ENCODE data around the gene PPP1R13B. TPM values are rescaled to one million over a fixed set of nuclear protein-coding genes. Genes with fewer than 3 reads are reported as not detected.
"Not testable (repeated sequence)": the region's sequence is repeated elsewhere in the genome, so short reads cannot be mapped to it uniquely, and the experiment has no call there.

The PPP1R13B gene
- total RNA-seq, 2 experiments from 2014 or later = 17.0 to 17.7 TPM

- Mint-ChIP-seq H3K36me3 (no peaks in the 10 kb centered on the region), H3K27ac (no peak overlapping the region), H3K9me3 (no peaks in the 10 kb centered on the region), H3K4me3 (no peak overlapping the region), H3K4me1 (peaks cover 2% of the 10 kb centered on the region), H3K27me3 (no peaks in the 10 kb centered on the region)
- POLR2A ChIA-PET = no interaction called here
- no peak for ATAC-seq (ENCODE audit: low read depth)
- DNase-seq = no peak
Measured at GRCh38 chr14:103801459-103801858, 45.9 kb downstream of the PPP1R13B start.

- POLR2A ChIA-PET; H3K9me3 Mint-ChIP-seq; DNase-seq; H3K27ac Mint-ChIP-seq; H3K27me3 Mint-ChIP-seq; ATAC-seq (ENCODE audit: low read depth); H3K4me3 Mint-ChIP-seq; H3K36me3 Mint-ChIP-seq; H3K4me1 Mint-ChIP-seq: not testable (repeated sequence)
Measured at GRCh38 chr14:103793192-103793591, 54.2 kb downstream of the PPP1R13B start.

DNA sequence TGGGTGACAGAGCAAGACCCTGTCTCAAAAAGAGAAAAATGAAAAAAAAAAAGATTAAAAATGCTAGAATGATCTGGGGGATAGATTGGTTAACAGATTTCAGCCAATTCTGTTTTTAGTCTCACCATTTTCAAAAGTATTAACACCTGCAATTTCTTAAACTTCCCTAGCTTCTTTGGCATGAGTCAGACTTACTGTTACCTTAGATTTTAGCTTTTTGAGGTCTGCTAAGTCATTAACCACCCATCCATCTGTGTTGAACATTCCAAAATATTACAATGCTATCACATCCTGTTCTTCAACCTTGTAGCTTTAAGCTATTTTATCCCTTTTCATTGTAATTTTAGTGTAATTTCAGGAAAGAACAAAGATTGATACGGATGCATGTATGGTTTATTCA lies 59.3 kb downstream of the PPP1R13B start:
- no peak for DNase-seq
- Mint-ChIP-seq H3K27me3 (no peaks in the 10 kb centered on the region), H3K9me3 (no peaks in the 10 kb centered on the region), H3K4me3 (no peak overlapping the region), H3K27ac (no peak overlapping the region), H3K36me3 (no peaks in the 10 kb centered on the region), H3K4me1 (no peaks in the 10 kb centered on the region)
- no peak for ATAC-seq (ENCODE audit: low read depth)
- POLR2A ChIA-PET = no interaction called here

DNA sequence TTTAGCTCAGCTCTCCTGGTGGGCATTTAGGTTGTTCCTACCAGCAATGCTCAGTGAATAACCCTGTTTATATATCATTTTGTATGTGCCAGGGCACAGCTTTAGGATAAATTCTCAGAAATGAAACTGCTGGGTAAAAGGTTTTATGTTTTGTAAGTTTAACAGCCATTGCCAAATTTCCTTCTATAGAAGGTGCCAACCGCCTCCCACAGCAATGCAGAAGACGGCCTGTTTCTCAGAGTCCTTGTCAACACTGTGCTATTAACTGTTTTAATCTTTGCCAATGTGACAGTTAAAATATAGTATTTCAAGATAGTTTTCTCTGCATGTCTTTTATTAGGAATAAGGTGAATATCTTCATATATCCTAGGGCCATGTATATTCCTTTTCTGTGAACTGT lies 65.0 kb downstream of the PPP1R13B start:
- no peaks in the 10 kb centered on the region for H3K27me3 Mint-ChIP-seq
- H3K27ac Mint-ChIP-seq = no peak overlapping the region
- H3K36me3 Mint-ChIP-seq = peaks cover 3% of the 10 kb centered on the region
- POLR2A ChIA-PET = no interaction called here
- no peaks in the 10 kb centered on the region for H3K4me1 Mint-ChIP-seq
- no peak overlapping the region for H3K4me3 Mint-ChIP-seq
- no peaks in the 10 kb centered on the region for H3K9me3 Mint-ChIP-seq
- no peak for DNase-seq
- no peak for ATAC-seq (ENCODE audit: low read depth)

DNA sequence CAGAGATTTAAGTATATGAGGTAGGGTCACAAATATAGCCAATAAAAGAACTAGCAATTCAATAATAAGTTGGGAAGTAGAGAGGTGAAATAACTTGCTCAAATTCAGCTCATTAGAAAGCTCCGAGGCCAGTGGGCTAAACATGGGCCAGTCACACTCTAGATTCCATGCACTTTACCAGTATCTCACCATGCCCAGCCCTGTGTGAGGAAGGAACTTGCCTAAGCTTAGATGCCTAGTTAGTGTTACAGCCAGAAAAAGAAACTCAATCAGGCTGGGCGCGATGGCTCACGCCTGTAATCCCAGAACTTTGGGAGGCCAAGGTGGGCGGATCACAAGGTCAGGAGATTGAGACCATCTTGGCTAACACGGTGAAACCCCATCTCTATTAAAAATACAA lies 71.1 kb downstream of the PPP1R13B start:
- POLR2A ChIA-PET; DNase-seq; H3K4me1 Mint-ChIP-seq; H3K4me3 Mint-ChIP-seq; H3K27ac Mint-ChIP-seq; ATAC-seq (ENCODE audit: low read depth); H3K27me3 Mint-ChIP-seq; H3K36me3 Mint-ChIP-seq; H3K9me3 Mint-ChIP-seq: not testable (repeated sequence)

DNA sequence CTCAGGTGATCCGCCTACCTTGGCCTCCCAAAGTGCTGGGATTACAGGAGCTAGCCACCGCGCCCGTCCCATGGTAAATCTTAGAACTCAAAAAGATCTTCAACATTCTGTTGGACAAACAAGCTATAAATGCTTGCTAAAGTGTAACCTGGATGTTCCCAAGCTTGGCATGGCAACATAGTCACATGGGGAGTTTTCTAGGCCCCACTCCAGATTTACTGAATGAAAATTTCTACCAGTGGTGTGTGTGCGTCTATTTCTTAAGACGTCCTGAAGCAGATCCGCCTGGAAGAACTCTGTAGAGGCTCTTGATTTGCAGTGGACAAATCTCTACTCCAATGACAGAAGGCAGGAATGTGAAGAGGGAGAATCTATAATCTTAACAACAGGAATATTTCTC lies 71.9 kb downstream of the PPP1R13B start:
- no peaks in the 10 kb centered on the region for H3K27me3 Mint-ChIP-seq
- DNase-seq = no peak
- H3K4me3 Mint-ChIP-seq = no peak overlapping the region
- no peak overlapping the region for H3K27ac Mint-ChIP-seq
- peaks cover 2% of the 10 kb centered on the region for H3K9me3 Mint-ChIP-seq
- POLR2A ChIA-PET = no interaction called here
- H3K4me1 Mint-ChIP-seq = no peaks in the 10 kb centered on the region
- ATAC-seq (ENCODE audit: low read depth) = no peak
- peaks cover 9% of the 10 kb centered on the region for H3K36me3 Mint-ChIP-seq

DNA sequence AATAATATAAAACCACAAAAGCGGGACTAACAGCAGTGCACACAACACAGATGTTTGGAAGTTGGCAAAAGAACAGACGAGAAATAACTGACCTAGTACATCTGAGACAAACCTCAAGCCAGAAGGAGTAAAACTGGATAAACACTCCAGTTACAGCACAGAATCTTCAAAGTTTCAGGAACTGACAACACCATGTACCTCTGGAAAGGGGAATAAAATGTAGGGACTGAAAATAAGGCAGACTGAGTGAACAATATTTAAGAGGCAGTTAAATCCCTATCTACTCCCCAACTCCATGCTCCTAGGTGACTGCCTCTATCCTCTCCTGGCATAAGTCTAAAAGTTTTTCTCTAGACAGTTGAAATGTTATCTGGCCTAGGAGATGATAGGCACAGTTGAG lies 73.9 kb downstream of the PPP1R13B start:
- H3K36me3 Mint-ChIP-seq = peaks cover 7% of the 10 kb centered on the region
- peaks cover 2% of the 10 kb centered on the region for H3K9me3 Mint-ChIP-seq
- POLR2A ChIA-PET = no interaction called here

DNA sequence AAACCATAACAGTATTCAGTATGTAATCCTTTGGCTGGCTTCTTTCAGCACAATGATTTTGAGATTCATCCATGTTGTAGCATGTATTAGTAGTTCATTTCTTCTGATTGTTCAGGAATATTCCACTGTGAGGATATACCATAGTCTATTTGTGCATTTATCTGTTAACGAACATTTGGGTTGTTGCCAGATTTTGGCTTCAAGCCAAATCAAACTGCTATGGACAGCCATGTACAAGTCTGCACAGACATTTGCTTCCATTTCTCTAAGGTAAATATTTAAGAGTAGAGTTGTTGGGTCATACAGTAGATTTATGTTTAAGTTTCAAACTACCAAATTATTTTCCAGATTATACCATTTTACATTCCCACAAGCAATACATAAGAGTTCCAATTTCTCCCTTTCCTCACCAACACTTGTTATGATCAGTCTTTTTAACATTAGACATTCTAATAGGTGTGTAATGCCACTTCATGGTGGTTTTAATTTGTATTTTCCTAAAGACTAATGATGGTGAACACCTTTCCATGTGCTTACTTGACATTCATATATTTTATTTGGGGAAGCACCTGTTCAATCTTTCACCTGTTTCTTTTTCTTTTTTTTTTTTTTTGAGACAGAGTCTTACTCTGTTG lies 75.2 kb downstream of the PPP1R13B start:
- DNase-seq = no peak
- POLR2A ChIA-PET = no interaction called here
- Mint-ChIP-seq H3K36me3 (peaks cover 5% of the 10 kb centered on the region), H3K27me3 (no peaks in the 10 kb centered on the region), H3K4me1 (no peaks in the 10 kb centered on the region), H3K9me3 (peaks cover 2% of the 10 kb centered on the region), H3K4me3 (no peak overlapping the region), H3K27ac (no peak overlapping the region)
- no peak for ATAC-seq (ENCODE audit: low read depth)

More for the DNA sequence above, 73.9 kb downstream of the PPP1R13B start:
- H3K4me3 Mint-ChIP-seq = no peak overlapping the region
- no peak overlapping the region for H3K27ac Mint-ChIP-seq
- no peaks in the 10 kb centered on the region for H3K27me3 Mint-ChIP-seq
- ATAC-seq (ENCODE audit: low read depth) (no peak), DNase-seq (no peak)
- H3K4me1 Mint-ChIP-seq = no peaks in the 10 kb centered on the region

DNA sequence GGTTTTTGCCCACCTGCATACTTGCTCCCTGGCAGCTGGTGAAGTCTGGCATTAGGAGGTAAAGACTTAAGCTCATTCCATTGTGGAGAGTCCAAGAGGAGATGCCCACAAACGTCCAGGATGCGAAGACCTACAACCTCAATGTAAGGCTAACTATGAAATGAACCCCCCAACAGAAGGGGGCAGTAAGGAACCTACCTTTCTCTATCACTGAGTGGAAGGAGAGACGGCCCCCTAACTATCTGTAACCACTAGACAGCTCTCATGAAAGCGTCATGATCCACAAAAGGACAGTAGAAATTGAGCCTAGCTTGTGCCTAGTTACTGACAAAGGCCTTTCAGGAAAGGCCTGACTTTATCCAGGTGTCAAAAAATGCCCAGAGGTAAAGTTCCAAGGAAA lies 76.5 kb downstream of the PPP1R13B start:
- Mint-ChIP-seq H3K4me1 (no peaks in the 10 kb centered on the region), H3K36me3 (peaks cover 4% of the 10 kb centered on the region), H3K4me3 (no peak overlapping the region), H3K27me3 (no peaks in the 10 kb centered on the region), H3K9me3 (peaks cover 2% of the 10 kb centered on the region), H3K27ac (no peak overlapping the region)
- POLR2A ChIA-PET = interaction anchor here (0.7 kb wide), 1 partner anchor 70 kb away, joined by 3 read pairs; no protein-coding TSS in a partner anchor
- DNase-seq = no peak
- ATAC-seq (ENCODE audit: low read depth) = no peak

DNA sequence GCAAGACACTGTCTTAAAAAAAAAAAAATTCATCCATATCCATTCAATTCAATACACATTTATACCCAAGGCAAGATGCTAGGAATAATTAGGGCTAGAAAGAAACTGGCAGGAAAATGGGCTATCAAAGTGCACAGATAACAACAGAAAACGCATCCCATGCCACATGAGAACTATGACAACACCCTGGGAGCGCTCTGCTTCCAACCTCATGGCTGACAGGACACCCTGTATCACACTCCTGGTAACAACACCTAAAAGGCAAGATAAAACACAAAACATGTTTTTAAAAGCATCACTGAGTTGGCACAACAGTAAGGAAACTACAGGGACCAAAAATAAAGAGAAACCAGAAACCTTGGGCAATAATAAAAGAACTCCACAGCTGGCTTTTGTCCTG lies 76.9 kb downstream of the PPP1R13B start:
- DNase-seq = no peak
- Mint-ChIP-seq H3K9me3 (peaks cover 2% of the 10 kb centered on the region), H3K27ac (no peak overlapping the region), H3K4me1 (no peaks in the 10 kb centered on the region), H3K27me3 (no peaks in the 10 kb centered on the region), H3K4me3 (no peak overlapping the region), H3K36me3 (peaks cover 4% of the 10 kb centered on the region)
- ATAC-seq (ENCODE audit: low read depth) = no peak
- POLR2A ChIA-PET = interaction anchor here (0.7 kb wide), 1 partner anchor 69 kb away, joined by 3 read pairs; no protein-coding TSS in a partner anchor

DNA sequence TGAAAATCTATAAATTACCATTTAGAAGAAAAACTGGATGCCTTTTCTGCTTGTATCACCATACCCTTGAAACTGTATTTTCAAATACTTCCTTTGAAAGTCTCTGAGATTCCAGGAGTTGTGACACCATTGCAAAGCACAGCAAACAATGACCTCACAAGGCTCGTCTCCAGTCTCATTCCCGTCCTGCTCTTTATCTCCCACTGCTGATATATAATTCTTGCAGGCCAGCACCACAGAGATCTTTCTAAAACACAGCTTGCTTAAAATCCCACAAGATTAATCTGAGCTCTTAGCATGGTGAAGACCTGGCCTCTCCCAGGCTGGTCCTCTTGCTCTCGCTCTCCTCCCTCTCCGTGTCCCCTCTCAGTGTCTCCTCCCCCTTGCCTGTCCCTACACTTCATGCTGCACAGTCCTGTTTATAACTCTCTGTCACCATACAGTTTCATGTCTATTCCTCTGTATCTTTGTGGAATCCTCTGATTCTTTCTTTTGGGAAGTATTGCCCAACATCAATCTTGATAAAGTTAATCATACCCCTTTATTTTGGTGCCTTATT lies 80.0 kb downstream of the PPP1R13B start:
- POLR2A ChIA-PET = no interaction called here
- Mint-ChIP-seq H3K27ac (no peak overlapping the region), H3K36me3 (peaks cover 4% of the 10 kb centered on the region), H3K4me3 (no peak overlapping the region), H3K9me3 (peaks cover 2% of the 10 kb centered on the region), H3K4me1 (no peaks in the 10 kb centered on the region), H3K27me3 (no peaks in the 10 kb centered on the region)
- ATAC-seq (ENCODE audit: low read depth) (no peak), DNase-seq (no peak)

- no peaks in the 10 kb centered on the region for H3K4me1 Mint-ChIP-seq
- H3K36me3 Mint-ChIP-seq = no peaks in the 10 kb centered on the region
- no peaks in the 10 kb centered on the region for H3K9me3 Mint-ChIP-seq
- no peak overlapping the region for H3K4me3 Mint-ChIP-seq
- no peak overlapping the region for H3K27ac Mint-ChIP-seq
- POLR2A ChIA-PET = no interaction called here
- DNase-seq = no peak
- no peaks in the 10 kb centered on the region for H3K27me3 Mint-ChIP-seq
- no peak for ATAC-seq (ENCODE audit: low read depth)
Measured at GRCh38 chr14:103765526-103765925, 81.8 kb downstream of the PPP1R13B start.

GRCh38 chr14:103763730-103764488 lies 83.5 kb downstream of the PPP1R13B start:
- DNase-seq (no peak), ATAC-seq (ENCODE audit: low read depth) (no peak)
- POLR2A ChIA-PET = no interaction called here
- H3K36me3 Mint-ChIP-seq = no peaks in the 10 kb centered on the region
- no peaks in the 10 kb centered on the region for H3K27me3 Mint-ChIP-seq
- no peaks in the 10 kb centered on the region for H3K9me3 Mint-ChIP-seq
- no peak overlapping the region for H3K27ac Mint-ChIP-seq
- H3K4me1 Mint-ChIP-seq = no peaks in the 10 kb centered on the region
- no peak overlapping the region for H3K4me3 Mint-ChIP-seq

DNA sequence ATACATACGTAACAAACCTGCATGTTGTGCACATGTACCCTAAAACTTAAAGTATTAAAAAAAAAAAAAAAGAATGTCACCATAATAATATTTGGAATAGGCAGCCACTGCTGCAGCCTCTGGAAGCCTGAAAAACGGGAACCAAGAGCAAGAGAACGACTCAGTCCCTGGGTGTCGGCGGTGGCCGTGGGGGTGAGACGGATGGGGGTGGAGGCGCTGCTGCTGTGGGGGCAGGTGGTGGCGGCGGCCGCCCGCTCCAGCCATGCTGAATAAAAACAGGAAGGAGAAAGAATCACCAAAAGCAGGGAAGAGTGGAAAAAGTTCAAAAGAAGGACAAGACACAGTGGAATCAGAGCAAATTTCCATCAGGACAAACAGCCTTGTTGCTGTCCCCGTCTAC lies 84.8 kb downstream of the PPP1R13B start:
- H3K9me3 Mint-ChIP-seq = no peaks in the 10 kb centered on the region
- no peaks in the 10 kb centered on the region for H3K4me1 Mint-ChIP-seq
- DNase-seq (no peak), ATAC-seq (ENCODE audit: low read depth) (no peak)
- H3K36me3 Mint-ChIP-seq = no peaks in the 10 kb centered on the region
- H3K27me3 Mint-ChIP-seq = no peaks in the 10 kb centered on the region
- no peak overlapping the region for H3K27ac Mint-ChIP-seq
- no peak overlapping the region for H3K4me3 Mint-ChIP-seq
- POLR2A ChIA-PET = no interaction called here
